ENCODE measurements around the gene AACS.
A peak's percentile ranks its signal among the peaks of the same experiment; 100 is the strongest.

The AACS gene

GRCh38 chr12:125121106-125121505 lies 55.9 kb downstream of the AACS start:
- Histone ChIP-seq H3K4me3 (no peak overlapping the region), H3K27ac (no peak overlapping the region)
- no peak for TF ChIP-seq CTCF (IDR thresholded peaks at IDR 0.05)
- DNase-seq (ENCODE audit: low spot score): no peak

GRCh38 chr12:125122668-125123067 lies 57.4 kb downstream of the AACS start:
- Histone ChIP-seq H3K4me3 (no peak overlapping the region), H3K27ac (no peak overlapping the region)
- TF ChIP-seq CTCF (IDR thresholded peaks at IDR 0.05): no peak
- no peak for DNase-seq (ENCODE audit: low spot score)

GRCh38 chr12:125124320-125124966 lies 59.2 kb downstream of the AACS start:
- Histone ChIP-seq H3K4me3 (no peak overlapping the region), H3K27ac (no peak overlapping the region)
- TF ChIP-seq CTCF (IDR thresholded peaks at IDR 0.05): no peak
- no peak for DNase-seq (ENCODE audit: low spot score)

- TF ChIP-seq CTCF (IDR thresholded peaks at IDR 0.05): no peak
- DNase-seq (ENCODE audit: low spot score): no peak
- Histone ChIP-seq H3K4me3 (no peak overlapping the region), H3K27ac (no peak overlapping the region)
Measured at GRCh38 chr12:125125271-125125670, 60.0 kb downstream of the AACS start.

GRCh38 chr12:125128439-125129178 lies 63.4 kb downstream of the AACS start:
- DNase-seq (ENCODE audit: low spot score): no peak
- Histone ChIP-seq H3K27ac (peak overlapping the region in 1 of 2 donors; percentile 27), H3K4me3 (peak overlapping the region; percentile 7)
- TF ChIP-seq CTCF (IDR thresholded peaks at IDR 0.05): no peak

- Histone ChIP-seq H3K4me3 (peak overlapping the region; percentile 7), H3K27ac (peak overlapping the region in 1 of 2 donors; percentile 27)
- TF ChIP-seq CTCF (IDR thresholded peaks at IDR 0.05): no peak
- DNase-seq (ENCODE audit: low spot score): no peak
Measured at GRCh38 chr12:125129179-125129571, 63.9 kb downstream of the AACS start.
